ENCODE measurements around the gene LIN7A. TPM values are rescaled to one million over a fixed set of nuclear protein-coding genes. Genes with fewer than 3 reads are reported as not detected.
"Not testable (repeated sequence)": the region's sequence is repeated elsewhere in the genome, so short reads cannot be mapped to it uniquely, and the experiment has no call there.

The LIN7A gene
- total and polyA plus RNA-seq, 9 donors: 2.6 to 13.1 (median 6.6) TPM

GRCh38 chr12:80892597-80893445 lies 44.9 kb downstream of the LIN7A start:
- 73 to 78% (median 76%) methylated on average over 7 of the region's 7 CpGs for WGBS, 3 donors
- H3K4me1 ChIP-seq (ENCODE audit: insufficient read depth): peaks cover 1% of the 10 kb centered on the region
- TF ChIP-seq POLR2A (IDR thresholded peaks at IDR 0.05) (no peak), CTCF (IDR thresholded peaks at IDR 0.05) (no peak), EP300 (IDR thresholded peaks at IDR 0.05) (no peak)
- no peak for DNase-seq
- H3K27me3 ChIP-seq: no peaks in the 10 kb centered on the region
- no peak overlapping the region for H3K4me3 ChIP-seq
- no peak overlapping the region for H3K27ac ChIP-seq
- no peaks in the 10 kb centered on the region for H3K36me3 ChIP-seq
- no peaks in the 10 kb centered on the region for H3K9me3 ChIP-seq
- intact Hi-C loops (cut with DNase I): no loop called here

GRCh38 chr12:80884651-80885050 lies 53.1 kb downstream of the LIN7A start:
- intact Hi-C loops (cut with DNase I): no loop called here
- no peak for DNase-seq
- WGBS, 3 donors: 71 to 81% (median 73%) methylated on average over 1 of the region's 1 CpG
- Histone ChIP-seq H3K4me3 (no peak overlapping the region), H3K27me3 (no peaks in the 10 kb centered on the region), H3K36me3 (no peaks in the 10 kb centered on the region), H3K4me1 (ENCODE audit: insufficient read depth) (no peaks in the 10 kb centered on the region), H3K27ac (no peak overlapping the region), H3K9me3 (no peaks in the 10 kb centered on the region)
- no peak for TF ChIP-seq CTCF (IDR thresholded peaks at IDR 0.05)
- TF ChIP-seq EP300 (IDR thresholded peaks at IDR 0.05): no peak
- no peak for TF ChIP-seq POLR2A (IDR thresholded peaks at IDR 0.05)

GRCh38 chr12:80881106-80881505 lies 56.6 kb downstream of the LIN7A start:
- H3K4me3 ChIP-seq: no peak overlapping the region
- H3K27ac ChIP-seq: no peak overlapping the region
- no peaks in the 10 kb centered on the region for H3K36me3 ChIP-seq
- H3K9me3 ChIP-seq: no peaks in the 10 kb centered on the region
- intact Hi-C loops (cut with DNase I): no loop called here
- no peak for TF ChIP-seq CTCF (IDR thresholded peaks at IDR 0.05)
- TF ChIP-seq POLR2A (IDR thresholded peaks at IDR 0.05): no peak
- no peak for TF ChIP-seq EP300 (IDR thresholded peaks at IDR 0.05)
- no peak for DNase-seq
- H3K27me3 ChIP-seq: no peaks in the 10 kb centered on the region
- H3K4me1 ChIP-seq (ENCODE audit: insufficient read depth): no peaks in the 10 kb centered on the region

GRCh38 chr12:80878452-80878851 lies 59.3 kb downstream of the LIN7A start:
- H3K4me3 ChIP-seq; DNase-seq; H3K27ac ChIP-seq; H3K36me3 ChIP-seq; H3K27me3 ChIP-seq; intact Hi-C loops (cut with DNase I); H3K4me1 ChIP-seq (ENCODE audit: insufficient read depth); H3K9me3 ChIP-seq: not testable (repeated sequence)
- 95 to 98% (median 97%) methylated on average over 8 of the region's 8 CpGs for WGBS, 3 donors

GRCh38 chr12:80877721-80878265 lies 59.9 kb downstream of the LIN7A start:
- Histone ChIP-seq H3K36me3 (no peaks in the 10 kb centered on the region), H3K27me3 (no peaks in the 10 kb centered on the region), H3K9me3 (no peaks in the 10 kb centered on the region), H3K4me3 (no peak overlapping the region), H3K27ac (no peak overlapping the region), H3K4me1 (ENCODE audit: insufficient read depth) (no peaks in the 10 kb centered on the region)
- intact Hi-C loops (cut with DNase I): no loop called here
- 12 to 17% (median 16%) methylated on average over 2 of the region's 2 CpGs for WGBS, 3 donors
- TF ChIP-seq CTCF (IDR thresholded peaks at IDR 0.05) (no peak), POLR2A (IDR thresholded peaks at IDR 0.05) (no peak), EP300 (IDR thresholded peaks at IDR 0.05) (no peak)
- DNase-seq: no peak
